Measurements from ENCODE around the gene RIPK3.

- TF ChIP-seq, protein P1, sequence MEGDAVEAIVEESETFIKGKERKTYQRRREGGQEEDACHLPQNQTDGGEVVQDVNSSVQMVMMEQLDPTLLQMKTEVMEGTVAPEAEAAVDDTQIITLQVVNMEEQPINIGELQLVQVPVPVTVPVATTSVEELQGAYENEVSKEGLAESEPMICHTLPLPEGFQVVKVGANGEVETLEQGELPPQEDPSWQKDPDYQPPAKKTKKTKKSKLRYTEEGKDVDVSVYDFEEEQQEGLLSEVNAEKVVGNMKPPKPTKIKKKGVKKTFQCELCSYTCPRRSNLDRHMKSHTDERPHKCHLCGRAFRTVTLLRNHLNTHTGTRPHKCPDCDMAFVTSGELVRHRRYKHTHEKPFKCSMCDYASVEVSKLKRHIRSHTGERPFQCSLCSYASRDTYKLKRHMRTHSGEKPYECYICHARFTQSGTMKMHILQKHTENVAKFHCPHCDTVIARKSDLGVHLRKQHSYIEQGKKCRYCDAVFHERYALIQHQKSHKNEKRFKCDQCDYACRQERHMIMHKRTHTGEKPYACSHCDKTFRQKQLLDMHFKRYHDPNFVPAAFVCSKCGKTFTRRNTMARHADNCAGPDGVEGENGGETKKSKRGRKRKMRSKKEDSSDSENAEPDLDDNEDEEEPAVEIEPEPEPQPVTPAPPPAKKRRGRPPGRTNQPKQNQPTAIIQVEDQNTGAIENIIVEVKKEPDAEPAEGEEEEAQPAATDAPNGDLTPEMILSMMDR (conservative IDR thresholded peaks at IDR 0.05; ENCODE audit: low read length), result no peak
- TF ChIP-seq EZH2phosphoT487 (IDR thresholded peaks at IDR 0.05; ENCODE audit: borderline replicate concordance, low read depth, low read length), result no peak
Observed at GRCh38 chr14:24379907-24380730, 40.3 kb upstream of the RIPK3 start.
